HG03571 (cell line): ENCODE measurements around the gene PHF14.
"Not testable (repeated sequence)": the region's sequence is repeated elsewhere in the genome, so short reads cannot be mapped to it uniquely, and the experiment has no call there.

ENCODE experiments used
- ATAC-seq: cut with Tn5 transposase; IDR thresholded peaks from one replicate; pipeline ENCODE4 v1.9.1; 2021; ENCODE audit not compliant: unreplicated experiment

The PHF14 gene, protein sequence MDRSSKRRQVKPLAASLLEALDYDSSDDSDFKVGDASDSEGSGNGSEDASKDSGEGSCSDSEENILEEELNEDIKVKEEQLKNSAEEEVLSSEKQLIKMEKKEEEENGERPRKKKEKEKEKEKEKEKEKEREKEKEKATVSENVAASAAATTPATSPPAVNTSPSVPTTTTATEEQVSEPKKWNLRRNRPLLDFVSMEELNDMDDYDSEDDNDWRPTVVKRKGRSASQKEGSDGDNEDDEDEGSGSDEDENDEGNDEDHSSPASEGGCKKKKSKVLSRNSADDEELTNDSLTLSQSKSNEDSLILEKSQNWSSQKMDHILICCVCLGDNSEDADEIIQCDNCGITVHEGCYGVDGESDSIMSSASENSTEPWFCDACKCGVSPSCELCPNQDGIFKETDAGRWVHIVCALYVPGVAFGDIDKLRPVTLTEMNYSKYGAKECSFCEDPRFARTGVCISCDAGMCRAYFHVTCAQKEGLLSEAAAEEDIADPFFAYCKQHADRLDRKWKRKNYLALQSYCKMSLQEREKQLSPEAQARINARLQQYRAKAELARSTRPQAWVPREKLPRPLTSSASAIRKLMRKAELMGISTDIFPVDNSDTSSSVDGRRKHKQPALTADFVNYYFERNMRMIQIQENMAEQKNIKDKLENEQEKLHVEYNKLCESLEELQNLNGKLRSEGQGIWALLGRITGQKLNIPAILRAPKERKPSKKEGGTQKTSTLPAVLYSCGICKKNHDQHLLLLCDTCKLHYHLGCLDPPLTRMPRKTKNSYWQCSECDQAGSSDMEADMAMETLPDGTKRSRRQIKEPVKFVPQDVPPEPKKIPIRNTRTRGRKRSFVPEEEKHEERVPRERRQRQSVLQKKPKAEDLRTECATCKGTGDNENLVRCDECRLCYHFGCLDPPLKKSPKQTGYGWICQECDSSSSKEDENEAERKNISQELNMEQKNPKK

DNA sequence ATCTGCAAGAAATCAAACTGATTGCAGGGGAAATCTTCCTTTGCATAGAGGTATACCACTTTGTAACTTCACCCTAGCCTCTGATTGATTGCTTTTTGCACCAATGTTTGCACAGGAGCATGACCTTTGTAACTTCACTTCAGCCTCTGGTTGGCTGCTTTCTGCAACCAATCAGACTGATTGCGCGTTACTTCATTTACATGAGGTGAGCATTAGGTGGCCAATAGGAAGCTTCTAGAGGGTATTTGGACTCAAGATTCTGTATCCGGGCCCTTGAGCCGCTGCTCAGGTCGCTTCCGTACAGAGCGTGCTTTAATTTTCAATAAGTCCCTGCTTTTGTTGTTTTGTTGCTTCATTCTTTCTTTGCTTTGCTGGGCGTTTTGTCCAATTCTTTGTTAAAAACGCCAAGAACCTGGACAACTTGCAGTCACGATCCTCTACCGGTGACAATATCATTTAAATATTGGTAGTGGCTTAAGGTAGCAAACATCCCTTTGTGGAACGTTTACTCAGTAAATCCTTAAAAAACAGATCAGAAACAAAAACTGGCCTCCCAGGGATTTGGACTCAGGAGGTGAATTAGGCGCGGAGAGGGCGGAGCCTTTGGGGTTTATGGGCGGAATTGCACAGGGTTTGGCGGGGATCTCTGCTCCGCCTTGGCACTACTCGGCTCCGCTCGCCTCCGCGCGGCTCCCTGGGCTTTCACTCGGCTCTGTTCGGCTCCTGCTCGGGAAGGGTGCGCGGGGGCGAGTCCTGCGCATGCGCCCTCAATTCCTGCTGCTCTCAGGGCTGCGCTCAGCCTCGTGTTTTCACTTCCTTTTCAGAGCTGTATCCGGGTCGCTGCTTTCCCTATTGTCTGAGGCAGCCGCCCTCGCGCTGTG, at the start of gene PHF14:
Gene PHF14 (plus strand): TSS at position 812 of the 881 bp plus-strand sequence. CDS start 452 bp downstream, outside the sequence.
- ATAC-seq, result peak; percentile 95

DNA sequence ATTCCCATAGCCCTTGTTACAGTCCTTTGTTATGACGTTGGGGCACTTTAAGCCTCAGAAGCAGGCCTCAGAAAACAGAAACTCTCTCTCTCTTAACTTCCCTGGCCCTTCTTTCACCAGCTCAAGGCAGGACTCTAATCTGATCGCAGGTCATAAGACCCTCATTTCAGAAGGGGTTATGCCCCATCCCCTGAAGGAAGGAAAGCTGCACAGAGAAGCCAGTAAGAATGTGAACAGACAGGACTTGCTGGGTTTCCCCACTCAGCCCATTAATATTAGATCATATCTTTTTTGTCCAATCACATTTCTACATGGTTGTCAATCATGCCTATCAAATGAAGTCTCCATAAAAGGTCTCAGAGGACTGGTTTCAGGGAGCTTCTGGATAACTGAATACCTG, 49.3 kb upstream of the PHF14 start:
- ATAC-seq, result no peak

DNA sequence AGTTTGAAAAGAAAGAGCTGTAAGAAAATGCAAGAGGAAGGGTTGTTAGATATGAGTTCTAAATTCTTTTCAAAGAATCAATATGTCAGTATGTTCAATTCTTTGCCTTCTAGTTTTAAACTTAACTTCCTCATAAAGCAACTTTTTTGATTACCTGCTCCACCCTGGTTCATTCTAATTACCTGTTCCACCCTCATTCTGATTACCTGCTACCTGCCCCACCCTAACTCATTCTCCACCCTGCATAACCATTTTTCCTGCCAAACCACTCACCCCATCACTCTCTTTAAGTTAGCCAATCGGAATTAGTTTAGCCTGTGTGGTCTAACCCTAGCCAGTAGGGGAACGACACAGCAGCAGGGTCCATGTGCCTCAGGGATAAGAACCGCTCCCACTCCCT, 45.5 kb upstream of the PHF14 start:
- ATAC-seq, result not testable (repeated sequence)

DNA sequence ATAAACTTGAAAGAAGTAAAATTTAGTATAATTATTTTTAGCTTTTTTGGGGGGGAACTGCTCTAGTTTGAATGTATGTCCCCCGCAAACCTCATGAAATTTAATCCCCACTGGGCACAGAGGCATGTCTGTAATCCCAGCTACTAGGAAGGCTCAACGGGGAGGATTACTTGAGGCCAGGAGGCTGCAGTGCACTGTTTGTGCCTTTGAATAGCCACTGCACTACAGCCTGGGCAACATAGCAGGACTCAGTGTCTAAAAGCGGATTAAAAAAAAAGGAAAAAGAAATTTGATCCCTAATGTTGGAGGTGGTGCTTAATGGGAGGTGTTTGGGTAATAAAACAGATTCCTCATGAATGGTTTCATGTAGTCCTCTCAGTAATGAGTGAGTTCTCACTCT, 43.1 kb upstream of the PHF14 start:
- ATAC-seq, result no peak

DNA sequence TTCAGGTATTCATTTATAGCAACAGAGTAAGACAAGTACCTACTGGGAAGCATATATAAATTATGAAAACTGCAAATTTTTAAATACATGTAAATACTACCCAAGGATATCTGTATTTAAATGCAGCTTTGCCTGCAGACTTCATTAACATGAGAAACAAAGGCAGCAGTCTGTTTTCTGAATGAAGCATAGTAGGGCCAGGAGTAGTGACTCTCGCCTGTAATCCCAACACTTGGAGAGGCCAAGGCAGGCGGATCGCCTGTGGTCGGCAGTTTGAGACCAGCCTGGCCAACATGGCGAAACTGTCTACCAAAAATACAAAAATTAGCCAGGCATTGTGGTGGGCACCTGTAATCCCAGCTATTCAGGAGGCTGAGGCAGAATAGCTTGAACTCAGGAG, 42.5 kb upstream of the PHF14 start:
- ATAC-seq, result no peak

DNA sequence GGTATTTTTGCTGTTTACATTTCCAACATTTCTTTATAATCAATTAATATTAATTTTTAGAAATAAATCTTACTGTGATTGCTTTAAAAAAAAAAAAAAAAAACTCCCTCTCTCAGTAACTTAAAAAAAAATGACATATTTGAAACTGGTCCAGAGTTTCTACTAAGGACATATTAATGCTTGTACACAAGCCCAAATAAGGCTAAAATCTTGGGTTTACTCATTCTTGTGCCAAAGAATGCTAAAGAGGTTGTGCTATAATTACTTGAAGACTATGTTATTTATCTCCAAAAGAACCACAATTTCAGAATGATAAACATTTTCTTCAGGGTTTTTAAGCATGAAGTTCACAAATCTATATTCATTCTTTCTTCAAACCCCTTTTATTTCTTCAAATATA, 39.4 kb upstream of the PHF14 start:
- no peak for ATAC-seq

DNA sequence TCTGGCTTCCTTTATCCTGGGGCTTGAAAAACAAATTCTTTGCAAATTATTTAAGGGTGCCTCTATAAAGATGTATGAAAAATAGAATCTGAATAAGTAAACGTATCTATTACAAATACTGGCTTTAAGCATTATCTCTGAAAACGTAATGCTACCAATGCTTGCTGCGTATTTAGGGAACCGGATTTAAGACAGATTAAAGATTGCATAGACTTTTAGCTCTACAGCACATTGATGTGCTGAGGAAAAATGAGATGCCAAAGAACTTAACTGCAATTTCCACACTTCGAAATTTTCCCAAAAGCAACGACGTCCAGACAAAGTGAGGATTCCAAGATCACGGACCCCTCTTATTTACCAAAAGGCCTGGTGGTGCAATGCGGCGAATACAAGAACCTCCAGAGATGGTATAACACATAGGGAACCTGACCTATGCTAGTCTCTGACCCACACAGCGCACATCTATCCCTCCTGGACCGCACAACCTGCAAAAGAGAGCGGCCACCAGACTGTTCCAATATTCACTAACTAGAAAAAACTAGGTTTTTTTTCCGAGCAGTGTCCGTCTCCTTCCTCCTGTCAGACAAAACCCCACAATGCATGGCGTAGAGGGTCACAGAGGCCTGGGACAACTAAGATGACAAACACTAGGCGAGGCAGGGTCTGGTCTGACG, 34.3 kb upstream of the PHF14 start:
- peak; percentile 24 for ATAC-seq

DNA sequence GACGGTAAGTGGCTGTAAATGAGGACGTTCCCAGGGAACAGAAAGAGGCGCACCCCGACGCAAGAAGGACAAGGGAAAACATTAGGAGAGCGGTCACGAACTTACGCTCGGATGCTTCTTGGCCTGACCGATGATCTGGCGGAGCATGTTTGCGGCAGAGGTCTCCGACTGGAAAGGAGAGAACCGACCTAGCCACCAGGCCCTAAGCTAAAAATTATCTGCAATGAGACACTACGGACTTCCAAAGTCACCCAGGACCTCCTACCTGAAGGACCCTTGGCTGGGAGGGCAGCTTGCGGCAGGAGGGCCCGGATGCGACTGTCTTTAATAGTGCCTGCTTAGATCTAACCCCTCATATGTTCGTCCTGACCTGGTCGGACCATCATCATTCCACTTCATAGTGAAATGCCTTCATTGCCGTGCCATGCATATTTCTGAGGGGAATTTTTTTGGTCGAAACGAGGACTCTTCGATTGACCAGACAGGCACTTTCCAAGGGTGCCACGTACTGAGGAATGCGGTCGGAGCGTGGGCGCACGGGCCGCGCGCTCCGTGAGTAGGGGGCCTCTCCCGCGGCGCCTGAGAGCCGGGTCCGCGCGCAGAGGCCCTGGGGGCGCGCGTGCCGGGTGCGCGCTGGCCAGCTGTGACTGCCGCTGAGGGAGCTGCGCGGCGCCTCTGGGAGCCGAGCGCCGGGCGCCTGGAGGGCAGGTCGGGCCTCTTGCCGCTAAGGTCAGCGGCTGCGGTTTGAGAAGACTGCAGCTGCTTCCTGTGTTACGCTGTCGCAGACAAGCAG, 33.6 kb upstream of the PHF14 start:
- peak; percentile 92 for ATAC-seq

DNA sequence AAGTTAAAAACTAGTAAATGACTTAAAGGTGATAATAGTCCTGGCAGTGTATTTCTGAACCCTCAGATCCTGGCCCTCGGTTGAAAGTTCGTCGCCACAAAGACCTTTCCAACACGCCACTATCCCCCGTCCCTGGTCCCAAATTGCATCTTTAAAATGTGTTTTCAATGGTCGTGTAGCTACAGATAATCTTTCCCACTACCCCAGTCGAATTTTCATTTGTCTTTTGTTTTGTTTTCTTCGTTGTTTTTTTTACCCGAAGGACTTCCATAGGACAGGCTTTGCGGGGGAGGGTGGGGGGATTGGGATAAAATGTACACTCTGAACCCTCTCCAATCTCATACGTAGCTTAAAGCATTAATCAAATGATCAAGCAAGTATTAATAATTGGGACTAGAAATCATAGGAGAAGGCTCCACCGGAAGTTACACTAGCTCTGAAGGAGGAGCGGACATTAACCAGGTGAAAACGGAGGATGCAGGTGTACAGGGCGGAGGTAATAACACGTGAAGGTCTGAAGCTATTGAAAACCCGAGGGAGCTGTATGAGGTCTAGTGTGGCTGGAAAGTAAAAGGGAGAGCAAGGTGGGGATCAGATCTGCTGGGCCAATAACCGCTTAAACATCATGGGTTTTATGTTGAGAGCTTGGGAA, 32.8 kb upstream of the PHF14 start:
- no peak for ATAC-seq

DNA sequence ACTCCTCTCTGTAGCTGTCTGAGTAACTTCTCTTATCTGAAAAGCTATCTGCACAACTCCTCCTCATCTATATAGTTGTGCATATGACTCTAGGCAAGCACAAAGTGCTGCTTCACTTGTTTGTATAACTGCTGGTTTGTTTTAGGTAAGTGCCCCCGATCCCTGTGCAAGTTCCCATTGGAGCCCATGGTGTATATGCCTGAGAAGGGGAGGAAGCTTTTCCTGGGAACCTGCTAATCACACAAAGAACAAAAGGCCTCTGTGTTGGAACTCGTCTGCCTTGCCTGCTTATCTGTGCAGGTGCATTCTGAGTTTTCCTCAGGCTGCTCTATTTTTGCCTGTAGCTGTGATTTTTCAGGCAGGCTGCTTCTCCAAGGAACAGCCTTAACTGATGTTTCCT, 23.2 kb upstream of the PHF14 start:
- ATAC-seq, result no peak

DNA sequence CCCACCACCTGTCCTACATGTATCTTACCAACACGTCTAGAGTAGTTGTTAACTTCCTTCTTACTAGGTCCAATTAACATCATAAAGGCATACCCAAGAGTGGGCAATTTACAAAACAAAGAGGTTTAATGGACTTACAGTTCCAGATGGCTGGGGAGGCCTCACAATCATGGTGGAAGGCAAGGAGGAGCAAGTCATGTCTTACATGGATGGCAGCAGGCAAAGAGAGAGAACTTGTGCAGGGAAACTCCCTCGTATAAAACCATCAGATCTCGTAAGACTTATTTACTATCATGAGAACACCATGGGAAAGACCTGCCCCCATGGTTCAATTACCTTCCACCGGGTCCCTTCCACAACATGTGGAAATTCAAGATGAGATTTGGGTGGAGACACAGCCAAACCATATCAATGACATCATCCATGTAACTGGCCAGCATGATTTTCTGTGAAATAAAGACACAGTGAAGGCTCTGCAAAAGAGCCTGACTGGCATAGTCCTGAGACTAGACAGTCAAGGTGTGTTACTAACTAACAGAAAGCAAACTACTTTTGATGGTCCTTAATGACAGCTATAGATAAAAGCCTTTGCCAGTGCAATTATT, 22.6 kb upstream of the PHF14 start:
- ATAC-seq, result not testable (repeated sequence)

DNA sequence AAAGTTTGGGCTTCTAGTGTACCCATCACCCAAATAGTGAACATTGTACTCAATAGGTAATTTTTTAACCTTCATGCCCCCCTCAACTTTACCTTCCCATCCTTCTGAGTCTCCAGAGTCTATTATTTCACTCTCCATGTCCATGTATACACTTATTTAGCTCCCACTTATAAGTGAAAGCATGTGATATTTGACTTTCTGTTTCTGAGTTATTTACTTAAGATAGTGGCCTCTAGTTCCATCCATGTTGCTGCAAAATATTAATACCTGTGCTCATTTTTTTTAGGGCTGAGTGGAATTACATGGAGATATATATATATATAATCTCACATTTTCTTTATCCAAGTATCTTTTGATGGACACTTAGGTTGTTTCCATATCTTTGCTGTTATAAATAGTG, 21.1 kb upstream of the PHF14 start:
- ATAC-seq, result no peak

DNA sequence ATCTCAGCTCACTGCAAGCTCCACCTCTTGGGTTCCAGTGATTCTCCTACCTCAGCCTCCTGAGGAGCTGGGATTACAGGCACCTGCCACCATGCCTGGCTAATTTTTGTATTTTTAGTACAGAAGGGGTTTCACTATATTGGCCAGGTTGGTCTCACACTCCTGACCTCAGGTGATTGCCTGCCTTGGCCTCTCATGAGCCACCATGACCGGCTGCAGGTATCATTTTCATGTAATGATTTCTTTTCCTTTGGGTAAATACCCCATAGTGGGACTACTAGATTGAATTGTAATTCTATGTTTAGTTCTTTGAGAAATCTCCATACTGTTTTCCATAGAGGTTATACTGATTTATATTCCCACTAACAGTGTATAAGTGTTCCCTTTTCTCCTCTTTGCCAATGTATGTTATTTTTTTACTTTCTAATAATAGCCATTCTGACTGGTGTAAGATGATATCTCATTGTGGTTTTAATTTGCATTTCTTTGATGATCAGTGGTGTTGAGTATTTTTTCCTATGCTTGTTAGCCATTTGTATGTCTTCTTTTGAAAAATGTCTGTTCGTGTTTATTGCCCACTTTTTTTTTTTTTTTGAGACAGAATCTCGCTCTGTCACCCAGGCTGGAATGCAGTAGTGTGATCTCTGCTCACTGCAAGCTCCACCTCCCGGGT, 20.5 kb upstream of the PHF14 start:
- not testable (repeated sequence) for ATAC-seq

DNA sequence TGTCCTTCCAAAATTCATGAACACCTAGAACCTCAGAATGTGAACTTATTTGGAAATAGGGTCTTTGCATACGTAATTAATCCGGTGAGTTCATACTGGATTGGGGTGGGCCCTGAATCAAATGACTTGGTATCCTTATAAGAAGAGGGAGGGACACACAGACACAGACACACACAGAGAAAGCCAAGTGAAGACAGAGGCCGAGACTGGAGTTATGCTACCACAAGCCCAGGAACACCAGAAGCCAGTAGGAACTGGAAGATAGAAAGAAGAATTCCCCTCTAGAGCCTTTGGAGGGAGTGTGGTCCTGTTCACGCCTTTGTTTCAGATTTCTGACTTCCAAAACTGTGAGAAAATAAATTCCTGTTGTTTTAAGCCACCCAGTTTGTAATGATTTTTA, 17.1 kb upstream of the PHF14 start:
- ATAC-seq, result no peak

DNA sequence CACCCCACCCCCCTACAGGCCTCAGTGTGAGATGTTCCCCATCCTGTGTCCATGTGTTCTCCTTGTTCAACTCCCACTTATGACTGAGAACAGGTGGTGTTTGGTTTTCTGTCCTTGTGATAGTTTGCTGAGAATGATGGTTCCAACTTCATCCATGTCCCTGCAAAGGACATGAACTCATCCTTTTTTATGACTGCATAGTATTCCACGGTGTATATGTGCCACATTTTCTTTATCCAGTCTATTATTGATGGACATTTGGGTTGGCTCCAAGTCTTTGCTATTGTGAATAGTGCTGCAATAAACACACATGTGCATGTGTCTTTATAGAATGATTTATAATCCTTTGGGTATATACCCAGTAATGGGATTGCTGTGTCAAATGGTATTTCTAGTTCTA, 13.4 kb upstream of the PHF14 start:
- not testable (repeated sequence) for ATAC-seq

DNA sequence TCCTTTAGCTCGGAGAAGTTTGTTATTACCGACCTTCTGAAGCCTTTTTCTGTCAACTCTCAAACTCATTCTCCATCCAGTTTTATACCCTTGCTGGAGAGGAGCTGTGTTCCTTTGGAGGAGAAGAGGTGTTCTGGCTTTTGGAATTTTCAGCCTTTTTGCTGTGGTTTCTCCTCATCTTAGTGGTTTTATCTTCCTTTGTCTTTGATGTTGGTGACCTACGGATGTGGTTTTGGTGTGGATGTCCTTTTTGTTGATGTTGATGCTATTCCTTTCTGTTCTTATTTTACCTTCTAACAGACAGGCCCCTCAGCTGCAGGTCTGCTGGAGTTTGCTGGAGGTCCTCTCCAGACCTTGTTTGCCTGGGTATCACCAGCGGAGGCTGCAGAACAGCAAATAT, 8.7 kb upstream of the PHF14 start:
- ATAC-seq, result not testable (repeated sequence)

DNA sequence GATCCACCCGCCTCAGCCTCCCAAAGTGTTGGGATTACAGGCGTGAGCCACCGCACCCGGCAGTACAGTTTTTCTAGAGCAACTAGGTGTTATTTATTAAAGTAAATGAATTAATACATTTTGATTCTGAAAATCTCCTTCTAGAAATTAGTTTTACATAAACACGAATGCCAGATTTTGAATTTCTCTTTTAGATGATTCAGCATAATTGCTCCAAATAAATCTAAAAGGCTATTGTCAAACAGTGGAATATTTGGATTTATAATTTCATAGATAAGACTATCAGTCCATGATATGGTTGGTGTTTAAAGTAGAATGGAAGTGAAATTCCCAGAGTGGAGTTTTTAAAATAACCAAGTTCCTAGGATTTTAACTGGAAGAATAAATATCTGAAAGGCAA, 1.5 kb upstream of the PHF14 start:
- no peak for ATAC-seq
